HUES6 (cell line): ENCODE results near the gene TMEM119.

Source experiments
- H3K27ac ChIP-seq: 2 replicates; pipeline ENCODE4 v1.7.0; 2013; ENCODE audit warnings: low read depth, mild to moderate bottlenecking, low read length, inconsistent platforms
- H3K27me3 ChIP-seq: 2 replicates; pipeline ENCODE4 v1.6.1; 2013; ENCODE audit warnings: low read length; ENCODE audit not compliant: control insufficient read depth, insufficient read depth
- H3K36me3 ChIP-seq: 2 replicates; pipeline ENCODE4 v1.6.1; 2013; ENCODE audit warnings: low read length; ENCODE audit not compliant: control insufficient read depth, insufficient read depth
- H3K4me1 ChIP-seq: 2 replicates; pipeline ENCODE4 v1.6.1; 2013; ENCODE audit warnings: low read length; ENCODE audit not compliant: control insufficient read depth, insufficient read depth
- H3K4me3 ChIP-seq: 2 replicates; pipeline ENCODE4 v1.5.1; 2013; ENCODE audit warnings: low read depth, low read length
- H3K9ac ChIP-seq: one replicate; pipeline ENCODE4 v1.6.1; 2013; ENCODE audit warnings: mild to moderate bottlenecking, low read length
- H3K9me3 ChIP-seq: 2 replicates; pipeline ENCODE4 v1.6.1; 2013; ENCODE audit warnings: low read depth, low read length; ENCODE audit not compliant: control insufficient read depth, insufficient read depth

Gene TMEM119

DNA sequence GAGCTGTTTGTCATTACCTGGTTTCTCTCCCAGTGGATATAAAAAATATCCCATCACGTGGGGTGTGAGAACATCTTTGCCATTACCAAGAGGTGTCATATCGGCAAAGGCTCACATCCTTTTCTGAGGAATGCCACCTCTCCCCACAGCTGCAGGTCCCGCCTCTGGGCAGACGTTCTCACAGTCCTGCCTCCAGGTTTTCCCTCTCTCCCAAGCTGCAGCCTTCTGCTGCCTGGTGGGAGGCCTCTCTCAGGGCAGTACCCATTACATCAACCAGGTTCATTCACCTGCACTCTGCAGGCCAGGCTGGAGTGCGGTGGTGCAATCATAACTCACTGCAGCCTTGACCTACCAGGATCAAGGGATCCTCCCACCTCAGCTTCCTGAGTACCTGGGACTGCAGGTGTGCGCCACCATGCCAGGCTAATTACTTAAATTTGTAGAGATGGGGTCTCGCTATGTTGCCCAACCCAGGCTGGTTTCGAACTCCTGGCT is 15.0 kb upstream of the TMEM119 start:
- Histone ChIP-seq H3K27me3 (no peaks in the 10 kb centered on the region), H3K9me3 (peaks cover 6% of the 10 kb centered on the region; the same call in 1 of the 2 replicates), H3K9ac (no peak overlapping the region), H3K27ac (no peak overlapping the region), H3K36me3 (no peaks in the 10 kb centered on the region), H3K4me3 (no peak overlapping the region), H3K4me1 (peaks cover 13% of the 10 kb centered on the region; the same call in 1 of the 2 replicates)

GRCh38 chr12:108611884-108612415 is 14.1 kb upstream of the TMEM119 start:
- peaks cover 6% of the 10 kb centered on the region; the same call in 1 of the 2 replicates for H3K9me3 ChIP-seq
- H3K27ac ChIP-seq, result no peak overlapping the region
- no peaks in the 10 kb centered on the region for H3K27me3 ChIP-seq
- no peak overlapping the region for H3K9ac ChIP-seq
- no peak overlapping the region for H3K4me3 ChIP-seq
- no peaks in the 10 kb centered on the region for H3K36me3 ChIP-seq
- peaks cover 11% of the 10 kb centered on the region; the same call in 1 of the 2 replicates for H3K4me1 ChIP-seq

DNA sequence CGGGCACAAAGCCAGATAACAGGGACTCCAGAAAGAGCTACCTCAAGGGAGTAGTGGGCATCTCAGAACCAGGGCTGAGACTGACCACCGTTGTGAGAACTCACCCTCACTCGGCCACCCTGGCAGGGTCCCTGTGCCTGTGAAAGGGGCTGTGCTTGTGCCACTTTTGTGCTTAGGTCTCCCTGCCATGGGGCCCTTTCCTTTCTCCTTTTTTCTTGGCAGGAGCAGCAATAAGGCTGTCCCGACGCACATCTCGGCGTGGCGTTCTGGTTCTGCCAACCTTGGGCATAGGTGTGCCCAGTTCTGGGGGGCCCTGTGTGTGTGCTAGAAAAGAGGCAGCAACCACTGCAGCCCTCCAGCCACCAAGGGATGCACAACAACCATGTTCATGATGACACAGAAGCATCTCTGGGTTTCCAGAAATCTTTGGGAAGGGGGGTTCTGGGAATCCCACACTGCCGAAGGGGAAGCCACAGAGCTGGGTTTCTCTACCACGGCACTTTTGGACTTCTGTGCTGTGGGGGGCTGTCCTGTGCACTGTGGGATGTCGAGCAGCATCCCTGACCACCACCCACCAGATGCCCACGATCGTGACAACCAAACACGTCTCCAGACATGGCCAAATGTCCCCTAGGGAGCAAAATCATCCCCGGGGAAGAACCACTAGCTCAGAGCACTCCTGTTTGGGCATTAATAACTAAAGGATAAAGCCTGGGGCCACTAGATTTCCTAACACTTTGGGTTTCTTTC is 13.1 kb upstream of the TMEM119 start:
- Histone ChIP-seq H3K9me3 (peaks cover 5% of the 10 kb centered on the region; the same call in 1 of the 2 replicates), H3K4me3 (no peak overlapping the region), H3K4me1 (peaks cover 10% of the 10 kb centered on the region; the same call in 1 of the 2 replicates), H3K27me3 (no peaks in the 10 kb centered on the region), H3K36me3 (no peaks in the 10 kb centered on the region), H3K27ac (no peak overlapping the region), H3K9ac (no peak overlapping the region)

DNA sequence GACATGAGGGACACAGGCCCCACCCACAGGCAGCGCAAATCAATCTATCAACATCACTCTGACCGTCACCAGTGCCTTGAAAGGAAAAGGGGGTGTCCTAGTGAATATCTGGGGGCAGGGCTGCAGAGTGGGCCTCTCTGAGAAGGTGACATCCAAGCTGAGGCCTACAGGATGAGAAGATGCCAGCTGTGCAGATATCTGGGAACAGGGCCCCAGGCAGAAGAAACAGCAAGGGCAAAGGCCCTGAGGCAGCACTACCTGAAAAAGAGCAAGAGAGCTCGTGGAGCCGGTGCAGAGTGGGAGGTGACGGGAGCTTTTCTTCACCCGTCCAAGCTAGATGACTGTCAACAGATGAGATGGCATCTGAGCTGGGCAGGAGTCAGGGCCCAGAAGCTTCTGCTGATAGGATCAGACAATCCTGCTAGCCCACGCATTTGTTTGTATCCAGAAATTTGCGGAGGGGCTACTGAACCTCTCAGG is 12.5 kb upstream of the TMEM119 start:
- Histone ChIP-seq H3K27me3 (no peaks in the 10 kb centered on the region), H3K36me3 (no peaks in the 10 kb centered on the region), H3K4me3 (no peak overlapping the region), H3K9ac (no peak overlapping the region), H3K4me1 (peaks cover 10% of the 10 kb centered on the region; the same call in 1 of the 2 replicates), H3K9me3 (no peaks in the 10 kb centered on the region), H3K27ac (no peak overlapping the region)

DNA sequence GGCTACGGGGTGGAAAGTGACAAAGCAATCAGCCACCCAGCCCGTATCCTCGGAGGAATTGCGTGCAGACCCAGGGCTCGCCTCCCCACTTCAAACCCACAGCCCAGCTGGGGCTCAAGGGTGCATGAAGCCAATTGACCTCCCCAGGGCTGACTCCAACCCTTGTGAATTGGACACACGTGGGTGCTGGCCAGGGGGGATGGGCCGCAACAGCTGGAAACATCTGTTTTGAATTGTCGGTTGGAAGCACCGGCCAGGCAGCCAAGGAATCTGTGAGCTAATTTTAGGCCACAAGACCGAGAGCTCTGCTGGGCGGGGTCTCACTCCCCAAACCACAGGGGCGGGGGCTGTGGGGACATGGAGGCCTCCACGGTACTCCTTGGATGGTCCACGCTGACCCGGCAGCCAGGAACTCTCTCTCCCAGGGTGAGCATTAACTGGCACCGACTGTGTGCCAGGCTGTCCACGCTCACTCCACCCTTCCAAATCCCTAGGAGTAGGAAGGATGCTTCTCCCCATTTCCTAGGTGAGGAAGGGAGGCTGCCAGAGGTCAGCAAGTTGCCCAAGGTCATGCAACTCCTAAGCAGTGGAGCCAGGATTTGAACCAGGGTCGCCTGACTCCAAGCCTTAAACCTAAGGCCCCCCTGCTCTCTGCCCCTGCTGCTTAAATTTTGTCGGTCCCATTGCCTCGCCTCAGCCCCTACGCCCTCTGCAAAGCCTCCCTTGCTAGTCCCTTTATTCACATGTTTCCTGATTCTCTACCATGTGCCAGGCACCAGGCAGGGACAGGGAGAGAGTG is 11.9 kb upstream of the TMEM119 start:
- H3K4me1 ChIP-seq, result peaks cover 10% of the 10 kb centered on the region; the same call in 1 of the 2 replicates
- no peak overlapping the region for H3K4me3 ChIP-seq
- H3K9ac ChIP-seq, result no peak overlapping the region
- H3K27ac ChIP-seq, result no peak overlapping the region
- no peaks in the 10 kb centered on the region for H3K27me3 ChIP-seq
- no peaks in the 10 kb centered on the region for H3K9me3 ChIP-seq
- no peaks in the 10 kb centered on the region for H3K36me3 ChIP-seq

DNA sequence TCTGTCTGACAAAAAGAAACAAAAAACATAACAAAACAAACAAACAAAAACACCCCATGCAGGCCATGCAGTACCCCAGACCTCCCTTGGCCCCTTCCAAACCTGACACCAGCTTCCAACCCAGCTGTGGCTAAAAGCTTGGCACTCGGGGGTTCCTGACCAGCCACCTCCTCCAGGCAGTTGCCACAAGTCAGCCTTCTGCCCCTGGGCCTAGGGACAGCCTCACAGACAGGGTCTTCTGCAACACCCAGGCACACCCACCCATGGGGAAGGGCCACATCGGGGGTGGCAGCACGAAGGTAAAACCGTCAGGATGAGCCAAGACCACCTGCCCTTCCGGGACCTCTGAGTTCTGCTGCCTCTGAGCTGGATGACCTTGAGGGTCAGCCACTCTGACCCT is 10.7 kb upstream of the TMEM119 start:
- H3K4me1 ChIP-seq, result peaks cover 13% of the 10 kb centered on the region; the same call in 1 of the 2 replicates
- H3K4me3 ChIP-seq, result no peak overlapping the region
- H3K27ac ChIP-seq, result no peak overlapping the region
- H3K36me3 ChIP-seq, result no peaks in the 10 kb centered on the region
- no peaks in the 10 kb centered on the region for H3K9me3 ChIP-seq
- no peaks in the 10 kb centered on the region for H3K27me3 ChIP-seq
- H3K9ac ChIP-seq, result no peak overlapping the region

DNA sequence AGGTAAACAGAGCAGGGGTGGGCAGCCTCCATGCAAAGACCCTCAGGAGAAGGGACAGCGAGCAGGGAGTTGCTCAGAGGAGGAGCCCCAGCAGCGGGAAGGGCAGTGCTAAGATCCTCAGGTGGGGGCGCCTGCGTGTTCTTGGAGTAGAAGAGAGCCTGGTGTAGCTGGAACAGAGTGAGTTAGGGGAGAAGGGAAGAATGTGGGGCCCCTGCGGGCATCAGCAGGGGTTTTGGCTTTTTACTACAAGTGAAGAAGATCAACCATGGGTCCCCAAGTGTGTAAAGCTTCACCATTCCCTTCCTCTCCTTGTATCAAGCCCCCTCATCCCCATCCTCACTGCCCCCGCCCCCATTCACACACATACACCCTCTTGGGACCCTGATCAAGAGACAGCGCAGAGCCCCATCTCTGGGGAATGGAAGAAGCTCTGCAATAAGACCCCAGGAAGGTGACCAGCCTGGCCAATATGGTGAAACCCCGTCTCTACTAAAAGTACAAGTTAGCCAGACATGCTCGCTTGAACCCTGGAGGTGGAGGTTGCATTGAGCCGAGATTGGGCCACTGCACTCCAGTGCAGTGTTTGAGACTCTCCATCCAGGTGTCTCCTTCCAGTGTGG is 10.2 kb upstream of the TMEM119 start:
- no peak overlapping the region for H3K4me3 ChIP-seq
- H3K9me3 ChIP-seq, result no peaks in the 10 kb centered on the region
- peaks cover 8% of the 10 kb centered on the region; the same call in 1 of the 2 replicates for H3K4me1 ChIP-seq
- H3K9ac ChIP-seq, result no peak overlapping the region
- no peaks in the 10 kb centered on the region for H3K27me3 ChIP-seq
- H3K36me3 ChIP-seq, result no peaks in the 10 kb centered on the region
- no peak overlapping the region for H3K27ac ChIP-seq

- Histone ChIP-seq H3K4me1 (peaks cover 3% of the 10 kb centered on the region; the same call in 1 of the 2 replicates), H3K9ac (no peak overlapping the region), H3K36me3 (no peaks in the 10 kb centered on the region), H3K27me3 (no peaks in the 10 kb centered on the region), H3K9me3 (no peaks in the 10 kb centered on the region), H3K4me3 (no peak overlapping the region), H3K27ac (no peak overlapping the region)
Observed at GRCh38 chr12:108606492-108606891, 8.6 kb upstream of the TMEM119 start.

DNA sequence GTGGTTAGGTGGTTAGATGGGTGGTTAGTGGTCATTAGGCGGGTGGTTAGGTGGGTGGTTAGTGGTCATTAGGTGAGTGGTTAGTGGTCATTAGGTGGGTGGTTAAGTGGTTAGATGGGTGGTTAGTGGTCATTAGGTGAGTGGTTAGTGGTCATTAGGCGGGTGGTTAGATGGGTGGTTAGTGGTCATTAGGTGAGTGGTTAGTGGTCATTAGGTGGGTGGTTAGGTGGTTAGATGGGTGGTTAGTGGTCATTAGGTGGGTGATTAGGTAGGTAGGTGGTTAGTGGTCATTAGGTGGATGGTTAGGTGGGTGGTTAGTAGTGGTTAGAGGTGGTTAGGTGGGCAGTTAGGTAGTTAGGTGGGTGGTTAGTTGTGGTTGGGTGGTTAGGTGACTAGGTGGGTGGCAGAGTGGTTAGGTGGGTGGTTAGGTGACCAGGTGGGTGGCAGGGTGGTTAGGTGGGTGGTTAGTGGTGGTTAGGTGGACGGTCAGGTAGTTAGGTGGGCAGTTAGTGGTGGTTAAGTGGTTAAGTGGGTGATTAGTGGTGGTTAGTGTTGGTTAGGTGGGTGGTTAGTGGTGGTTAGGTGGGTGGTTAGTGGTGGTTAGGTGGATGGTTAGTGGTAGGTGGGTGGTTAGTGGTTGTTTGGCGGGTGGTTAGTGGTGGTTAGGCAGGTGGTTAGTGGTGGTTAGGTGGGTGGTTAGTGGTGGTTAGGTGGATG is 8.0 kb upstream of the TMEM119 start:
- Histone ChIP-seq H3K4me3 (no peak overlapping the region), H3K4me1 (peaks cover 3% of the 10 kb centered on the region; the same call in 1 of the 2 replicates), H3K36me3 (no peaks in the 10 kb centered on the region), H3K9ac (no peak overlapping the region), H3K27ac (no peak overlapping the region), H3K9me3 (no peaks in the 10 kb centered on the region), H3K27me3 (no peaks in the 10 kb centered on the region)

GRCh38 chr12:108605000-108605689 is 7.3 kb upstream of the TMEM119 start:
- no peak overlapping the region for H3K9ac ChIP-seq
- no peaks in the 10 kb centered on the region for H3K9me3 ChIP-seq
- H3K4me1 ChIP-seq, result peaks cover 3% of the 10 kb centered on the region; the same call in 1 of the 2 replicates
- H3K36me3 ChIP-seq, result no peaks in the 10 kb centered on the region
- H3K27ac ChIP-seq, result no peak overlapping the region
- H3K4me3 ChIP-seq, result no peak overlapping the region
- H3K27me3 ChIP-seq, result no peaks in the 10 kb centered on the region
